WERI-Rb-1 (cell line): ENCODE measurements around the gene TCF3.

ENCODE experiments used
- DNase-seq: peaks from one replicate; pipeline ENCODE4 v3.0.0-alpha.2; 2020
- H3K27ac ChIP-seq: fragments of 250-450 bp; sonication (Bioruptor Pico); 2 replicates; pipeline ENCODE4 v1.5.1; 2020; ENCODE audit warnings: mild to moderate bottlenecking, moderate library complexity
- H3K27me3 ChIP-seq: fragments of 250-450 bp; sonication (Bioruptor Pico); 2 replicates; pipeline ENCODE4 v1.5.1; 2021; ENCODE audit warnings: mild to moderate bottlenecking, low read depth, moderate library complexity; ENCODE audit not compliant: insufficient read depth, severe bottlenecking
- H3K36me3 ChIP-seq: fragments of 250-450 bp; sonication (Bioruptor Pico); 2 replicates; pipeline ENCODE4 v1.5.1; 2020; ENCODE audit warnings: mild to moderate bottlenecking, moderate library complexity
- H3K4me3 ChIP-seq: 2 replicates; pipeline ENCODE4 v1.5.1; 2011; ENCODE audit warnings: low read depth, mild to moderate bottlenecking, control low read depth, low read length
- H3K9me3 ChIP-seq: fragments of 250-450 bp; sonication (Bioruptor Pico); 2 replicates; pipeline ENCODE4 v1.5.1; 2021; ENCODE audit warnings: mild to moderate bottlenecking, moderate library complexity; ENCODE audit not compliant: severe bottlenecking
- TF ChIP-seq, protein P1 (sequence below): IDR thresholded peaks from 2 replicates; pipeline ENCODE4 v1.5.1; 2011; ENCODE audit warnings: low read depth, mild to moderate bottlenecking, control low read depth, inconsistent platforms, low read length

TCF3 gene

DNA sequence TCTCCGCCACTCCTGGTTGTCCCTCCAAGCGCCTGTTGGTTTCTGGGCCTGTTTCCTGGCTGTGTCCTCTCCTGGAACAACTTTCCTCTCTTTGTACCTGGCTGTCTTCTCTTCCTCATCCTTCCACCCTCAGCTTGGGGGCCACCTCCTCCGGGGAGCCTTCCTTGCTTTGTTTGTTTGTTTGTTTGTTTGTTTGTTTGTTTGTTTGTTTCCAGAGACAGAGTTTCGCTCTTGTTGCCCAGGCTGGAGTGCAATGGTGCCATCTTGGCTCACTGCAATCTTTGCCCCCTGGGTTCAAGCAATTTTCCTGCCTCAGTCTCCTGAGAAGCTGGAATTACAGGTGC is 6.6 kb upstream of the TCF3 start:
- H3K36me3 ChIP-seq = no peaks in the 10 kb centered on the region
- H3K9me3 ChIP-seq = no peaks in the 10 kb centered on the region
- H3K4me3 ChIP-seq = no peak overlapping the region
- H3K27ac ChIP-seq = no peak overlapping the region
- H3K27me3 ChIP-seq = no peaks in the 10 kb centered on the region
- TF ChIP-seq, protein P1, sequence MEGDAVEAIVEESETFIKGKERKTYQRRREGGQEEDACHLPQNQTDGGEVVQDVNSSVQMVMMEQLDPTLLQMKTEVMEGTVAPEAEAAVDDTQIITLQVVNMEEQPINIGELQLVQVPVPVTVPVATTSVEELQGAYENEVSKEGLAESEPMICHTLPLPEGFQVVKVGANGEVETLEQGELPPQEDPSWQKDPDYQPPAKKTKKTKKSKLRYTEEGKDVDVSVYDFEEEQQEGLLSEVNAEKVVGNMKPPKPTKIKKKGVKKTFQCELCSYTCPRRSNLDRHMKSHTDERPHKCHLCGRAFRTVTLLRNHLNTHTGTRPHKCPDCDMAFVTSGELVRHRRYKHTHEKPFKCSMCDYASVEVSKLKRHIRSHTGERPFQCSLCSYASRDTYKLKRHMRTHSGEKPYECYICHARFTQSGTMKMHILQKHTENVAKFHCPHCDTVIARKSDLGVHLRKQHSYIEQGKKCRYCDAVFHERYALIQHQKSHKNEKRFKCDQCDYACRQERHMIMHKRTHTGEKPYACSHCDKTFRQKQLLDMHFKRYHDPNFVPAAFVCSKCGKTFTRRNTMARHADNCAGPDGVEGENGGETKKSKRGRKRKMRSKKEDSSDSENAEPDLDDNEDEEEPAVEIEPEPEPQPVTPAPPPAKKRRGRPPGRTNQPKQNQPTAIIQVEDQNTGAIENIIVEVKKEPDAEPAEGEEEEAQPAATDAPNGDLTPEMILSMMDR = no peak
- no peak for DNase-seq

DNA sequence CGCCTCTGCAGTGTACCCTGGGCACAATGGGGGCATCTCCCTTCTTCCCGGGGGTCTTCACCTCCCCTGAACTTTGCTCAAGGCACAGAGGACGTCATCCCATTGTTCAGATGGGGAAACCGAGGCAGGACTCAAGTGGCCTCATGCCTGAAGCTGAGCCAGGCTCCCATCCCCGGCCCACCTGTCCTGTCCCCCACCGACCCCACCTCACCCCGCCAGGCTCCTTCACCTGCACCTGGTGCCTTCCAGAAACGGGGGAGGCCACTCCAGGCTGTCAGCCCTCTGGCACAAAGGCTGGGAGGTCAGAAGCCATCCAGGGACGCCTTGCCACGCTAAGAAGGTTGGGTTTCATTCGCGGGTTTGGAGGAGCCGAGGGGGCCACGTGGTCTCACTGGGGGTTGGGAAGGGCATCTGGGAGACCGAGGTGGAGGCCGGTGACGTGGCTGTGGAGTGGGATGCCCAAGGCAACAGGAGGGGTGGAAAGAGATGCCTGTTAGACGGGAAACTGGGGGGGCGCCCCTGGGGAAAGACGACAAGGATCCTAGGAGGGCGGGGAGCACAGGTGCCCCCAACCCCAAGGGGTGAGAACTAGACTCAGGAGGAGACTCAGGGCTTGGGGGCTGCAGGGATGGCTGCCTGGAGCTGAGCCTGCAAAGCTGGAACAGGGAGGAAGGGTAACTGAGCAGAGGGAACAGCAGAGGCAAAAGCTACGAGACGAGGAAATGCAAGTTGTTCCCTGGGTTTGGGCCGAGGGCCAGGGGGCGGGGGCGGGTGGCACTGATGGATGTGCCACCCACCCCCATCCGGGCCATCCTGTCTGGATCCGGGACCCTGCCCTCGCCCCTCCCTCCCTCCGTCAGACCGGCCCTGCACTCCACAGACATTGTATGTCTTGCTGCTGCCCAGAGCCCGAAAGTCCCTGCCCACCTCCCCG is 6.0 kb upstream of the TCF3 start:
- H3K27me3 ChIP-seq = no peaks in the 10 kb centered on the region
- DNase-seq = no peak
- H3K9me3 ChIP-seq = no peaks in the 10 kb centered on the region
- H3K4me3 ChIP-seq = no peak overlapping the region
- TF ChIP-seq, protein P1 = no peak
- H3K27ac ChIP-seq = no peak overlapping the region
- no peaks in the 10 kb centered on the region for H3K36me3 ChIP-seq

DNA sequence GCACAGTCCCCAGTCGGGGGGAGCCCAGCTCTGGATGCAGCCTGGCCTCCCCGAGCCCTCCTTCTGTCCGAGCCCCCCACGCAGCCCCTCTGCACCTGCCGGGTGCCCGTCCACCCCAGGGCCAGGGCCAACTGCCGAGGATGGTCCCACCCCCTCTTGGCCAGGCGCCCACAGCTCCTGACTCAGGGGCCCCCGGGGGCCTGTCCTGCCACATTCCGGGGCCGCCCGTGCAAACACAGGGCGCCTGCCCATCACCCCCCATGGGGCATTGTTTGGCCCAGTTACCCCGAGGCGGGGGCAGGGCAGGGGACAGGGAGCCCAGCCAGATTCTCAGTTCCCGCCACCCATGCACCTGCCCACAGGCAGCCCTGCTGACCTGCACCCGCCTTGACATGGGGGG is 5.3 kb upstream of the TCF3 start:
- TF ChIP-seq, protein P1 = no peak
- Histone ChIP-seq H3K9me3 (no peaks in the 10 kb centered on the region), H3K4me3 (no peak overlapping the region), H3K36me3 (no peaks in the 10 kb centered on the region), H3K27ac (no peak overlapping the region), H3K27me3 (no peaks in the 10 kb centered on the region)
- no peak for DNase-seq

DNA sequence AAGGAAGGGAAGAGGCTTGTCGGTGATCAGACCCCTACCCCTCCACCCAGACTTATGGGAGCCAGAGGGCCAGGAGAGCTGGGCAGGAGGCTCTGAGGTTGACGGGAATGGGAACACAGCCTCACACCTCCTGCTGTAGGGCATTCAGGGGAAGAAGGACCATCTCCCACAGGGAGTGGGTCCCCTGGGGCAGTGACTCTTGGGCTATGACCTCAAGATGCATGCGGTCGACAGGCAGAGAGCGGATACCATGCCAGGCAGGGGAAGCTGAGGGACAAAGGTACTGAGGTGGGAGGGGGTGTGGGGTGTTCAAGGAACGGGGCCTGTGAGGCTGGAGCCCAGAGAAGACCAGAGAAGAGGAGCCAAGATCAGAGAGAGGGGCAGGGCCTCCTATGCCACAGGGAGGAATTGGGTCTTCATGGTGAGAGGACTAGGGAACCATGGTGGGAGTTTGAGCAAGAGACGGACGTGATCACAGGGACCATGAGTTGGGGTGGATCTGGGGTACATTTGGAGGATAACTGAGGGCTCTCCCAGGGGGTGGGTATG is 4.6 kb upstream of the TCF3 start:
- H3K36me3 ChIP-seq = no peaks in the 10 kb centered on the region
- H3K27me3 ChIP-seq = no peaks in the 10 kb centered on the region
- no peak overlapping the region for H3K27ac ChIP-seq
- TF ChIP-seq, protein P1 = no peak
- no peaks in the 10 kb centered on the region for H3K9me3 ChIP-seq
- DNase-seq = no peak
- no peak overlapping the region for H3K4me3 ChIP-seq

DNA sequence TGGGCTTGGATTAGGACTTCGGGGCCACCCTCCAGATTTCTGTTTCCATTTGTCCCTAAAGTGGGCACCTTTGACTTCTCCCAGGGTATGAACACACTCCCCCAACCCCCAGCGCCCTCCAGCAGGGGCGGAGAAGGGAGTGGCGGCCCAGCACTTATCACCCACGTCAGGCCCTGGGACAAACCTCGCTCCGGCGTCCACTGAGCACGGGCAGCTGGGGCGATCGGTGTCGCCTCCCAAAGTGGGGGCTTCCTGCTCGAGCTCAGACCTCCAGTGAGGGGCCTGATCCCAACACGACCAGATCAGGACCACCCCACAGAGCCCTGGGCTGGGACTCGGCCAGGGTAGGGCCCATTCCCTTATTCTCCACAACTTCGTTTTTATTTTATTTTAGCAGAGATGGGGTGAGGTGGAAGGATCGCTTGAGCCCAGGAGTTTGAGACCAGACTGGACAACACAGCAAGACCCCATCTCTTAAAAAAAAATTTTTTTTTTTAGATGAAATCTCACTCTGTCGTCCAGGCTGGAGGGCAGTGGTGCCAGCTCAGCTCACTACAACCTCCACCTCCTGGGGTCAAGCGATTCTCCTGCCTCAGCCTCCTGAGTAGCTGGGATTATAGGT is 3.7 kb upstream of the TCF3 start:
- Histone ChIP-seq H3K27me3 (no peaks in the 10 kb centered on the region), H3K9me3 (no peaks in the 10 kb centered on the region), H3K27ac (no peak overlapping the region), H3K4me3 (no peak overlapping the region), H3K36me3 (no peaks in the 10 kb centered on the region)
- TF ChIP-seq, protein P1 = no peak
- DNase-seq = no peak
